ENCODE measurements around the gene MICU1. TPM values are rescaled to one million over a fixed set of nuclear protein-coding genes. Genes with fewer than 3 reads are reported as not detected.
A peak's percentile ranks its signal among the peaks of the same experiment; 100 is the strongest.

MICU1 gene
- polyA plus RNA-seq, 1 experiment = 61.7 TPM

GRCh38 chr10:72340510-72341261, 285.2 kb downstream of the MICU1 start:
- TF ChIP-seq CTCF (IDR thresholded peaks at IDR 0.05; ENCODE audit: low read depth, low read length) = peak; percentile 91
- ChIA-PET POLR2A (no interaction called here), CTCF (interaction anchor here (0.6 to 2.6 kb wide), 7 partner anchors 10 to 563 kb away, joined by 3 to 5 read pairs (median 3); no protein-coding TSS in a partner anchor)

GRCh38 chr10:72338180-72338579, 287.7 kb downstream of the MICU1 start:
- POLR2A ChIA-PET = interaction anchor here (0.6 to 2.0 kb wide), 3 partner anchors 64 to 374 kb away, joined by 3 to 12 read pairs (median 5); partner anchors contain the start of genes ANAPC16, ASCC1 and DDIT4
- no peak for DNase-seq (ENCODE audit: low read depth, low spot score)

More at GRCh38 chr10:72340510-72341261, 285.2 kb downstream of the MICU1 start:
- no peak for DNase-seq (ENCODE audit: low read depth, low spot score)
- H3K27ac ChIP-seq (ENCODE audit: low read depth, low read length) = no peak overlapping the region
- H3K9me3 ChIP-seq (ENCODE audit: control insufficient read depth, insufficient read depth, low read length) = no peaks in the 10 kb centered on the region; the same call in 1 of the 2 replicates
- no peak overlapping the region for H3K4me3 ChIP-seq (ENCODE audit: low read depth, low read length)
- H3K27me3 ChIP-seq (ENCODE audit: control insufficient read depth, insufficient read depth, low read length) = no peaks in the 10 kb centered on the region

GRCh38 chr10:72337722-72338121, 288.2 kb downstream of the MICU1 start:
- CTCF ChIA-PET = interaction anchor here (0.5 to 2.2 kb wide), 18 partner anchors 8 to 663 kb away, joined by 3 to 31 read pairs (median 6); partner anchors contain the start of gene DNAJB12
- Histone ChIP-seq H3K27me3 (ENCODE audit: control insufficient read depth, insufficient read depth, low read length) (no peaks in the 10 kb centered on the region), H3K9me3 (ENCODE audit: control insufficient read depth, insufficient read depth, low read length) (no peaks in the 10 kb centered on the region; the same call in 1 of the 2 replicates), H3K27ac (ENCODE audit: low read depth, low read length) (no peak overlapping the region), H3K4me3 (ENCODE audit: low read depth, low read length) (no peak overlapping the region)
- POLR2A ChIA-PET = interaction anchor here (0.6 to 2.0 kb wide), 3 partner anchors 63 to 373 kb away, joined by 3 to 12 read pairs (median 5); partner anchors contain the start of genes ANAPC16, ASCC1 and DDIT4
- no peak for TF ChIP-seq CTCF (IDR thresholded peaks at IDR 0.05; ENCODE audit: low read depth, low read length)
- DNase-seq (ENCODE audit: low read depth, low spot score) = no peak

More at GRCh38 chr10:72338180-72338579, 287.7 kb downstream of the MICU1 start:
- CTCF ChIA-PET = interaction anchor here (1.2 to 2.2 kb wide), 8 partner anchors 30 to 442 kb away, joined by 6 to 31 read pairs (median 8); no protein-coding TSS in a partner anchor
- Histone ChIP-seq H3K4me3 (ENCODE audit: low read depth, low read length) (no peak overlapping the region), H3K9me3 (ENCODE audit: control insufficient read depth, insufficient read depth, low read length) (no peaks in the 10 kb centered on the region; the same call in 1 of the 2 replicates), H3K27me3 (ENCODE audit: control insufficient read depth, insufficient read depth, low read length) (no peaks in the 10 kb centered on the region), H3K27ac (ENCODE audit: low read depth, low read length) (no peak overlapping the region)
- TF ChIP-seq CTCF (IDR thresholded peaks at IDR 0.05; ENCODE audit: low read depth, low read length) = no peak

GRCh38 chr10:72337039-72337629, 288.7 kb downstream of the MICU1 start:
- no peaks in the 10 kb centered on the region for H3K27me3 ChIP-seq (ENCODE audit: control insufficient read depth, insufficient read depth, low read length)
- POLR2A ChIA-PET = interaction anchor here (2.0 kb wide), 1 partner anchor 63 kb away, joined by 12 read pairs; the partner anchor contains the start of gene DDIT4
- H3K9me3 ChIP-seq (ENCODE audit: control insufficient read depth, insufficient read depth, low read length) = no peaks in the 10 kb centered on the region; the same call in 1 of the 2 replicates
- CTCF ChIA-PET = interaction anchor here (0.5 to 2.2 kb wide), 22 partner anchors 8 to 664 kb away, joined by 3 to 31 read pairs (median 6); partner anchors contain the start of gene DNAJB12
- H3K27ac ChIP-seq (ENCODE audit: low read depth, low read length) = no peak overlapping the region
- peak; percentile 94 for TF ChIP-seq CTCF (IDR thresholded peaks at IDR 0.05; ENCODE audit: low read depth, low read length)
- DNase-seq (ENCODE audit: low read depth, low spot score) = no peak
- no peak overlapping the region for H3K4me3 ChIP-seq (ENCODE audit: low read depth, low read length)
